HG02973 (cell line): ENCODE results near the gene PLCB2.

Experiments
- ATAC-seq: cut with Tn5 transposase; IDR thresholded peaks from one replicate; pipeline ENCODE4 v1.9.1; 2021; ENCODE audit warnings: moderate library complexity; ENCODE audit not compliant: unreplicated experiment

PLCB2 gene

GRCh38 chr15:40287968-40288367 lies 19.8 kb downstream of the PLCB2 start:
- ATAC-seq, result no peak

DNA sequence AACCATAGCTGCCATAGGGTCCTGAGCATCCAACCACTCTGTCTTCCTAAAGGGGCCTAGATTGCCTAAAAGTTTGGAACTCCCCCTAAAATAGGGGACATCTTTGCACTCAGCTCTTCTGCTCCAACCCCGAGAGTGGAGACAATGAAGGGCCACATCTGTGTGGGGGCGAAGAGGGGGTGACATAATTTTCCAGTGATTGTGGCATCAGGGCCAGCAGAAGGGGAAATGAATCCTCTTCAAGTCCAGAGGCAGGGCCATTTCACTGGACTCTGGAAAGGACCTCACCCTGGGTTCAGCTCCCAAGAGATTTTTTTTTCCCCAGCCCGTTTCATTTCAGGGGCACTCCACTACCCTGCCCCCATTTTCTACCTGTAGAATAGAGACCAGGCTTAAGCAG lies 20.2 kb downstream of the PLCB2 start:
- ATAC-seq, result no peak

DNA sequence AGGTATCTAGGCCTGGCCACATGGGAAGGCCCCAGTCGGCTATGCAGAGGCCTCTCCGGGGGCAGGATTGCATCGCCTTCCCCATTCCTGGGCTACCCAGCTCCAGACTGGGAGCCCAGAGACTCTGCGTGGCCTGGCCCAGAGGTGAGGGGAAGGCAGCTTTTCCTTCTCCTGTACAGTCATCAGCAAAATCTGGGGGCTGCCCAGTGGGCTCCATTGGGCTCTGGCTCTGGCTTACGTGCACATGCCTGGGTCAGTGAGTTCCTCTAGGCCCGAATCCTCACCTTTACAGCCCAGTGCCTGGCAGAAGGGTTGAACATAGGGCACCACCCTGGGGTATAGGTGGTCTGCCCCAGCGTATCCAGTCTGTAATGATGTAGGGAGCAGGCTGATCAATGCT lies 20.9 kb downstream of the PLCB2 start:
- ATAC-seq, result no peak

GRCh38 chr15:40286061-40286532 lies 21.6 kb downstream of the PLCB2 start:
- ATAC-seq, result no peak

- no peak for ATAC-seq
These were observed 22.2 kb downstream of the PLCB2 start for GRCh38 chr15:40285554-40286011.

DNA sequence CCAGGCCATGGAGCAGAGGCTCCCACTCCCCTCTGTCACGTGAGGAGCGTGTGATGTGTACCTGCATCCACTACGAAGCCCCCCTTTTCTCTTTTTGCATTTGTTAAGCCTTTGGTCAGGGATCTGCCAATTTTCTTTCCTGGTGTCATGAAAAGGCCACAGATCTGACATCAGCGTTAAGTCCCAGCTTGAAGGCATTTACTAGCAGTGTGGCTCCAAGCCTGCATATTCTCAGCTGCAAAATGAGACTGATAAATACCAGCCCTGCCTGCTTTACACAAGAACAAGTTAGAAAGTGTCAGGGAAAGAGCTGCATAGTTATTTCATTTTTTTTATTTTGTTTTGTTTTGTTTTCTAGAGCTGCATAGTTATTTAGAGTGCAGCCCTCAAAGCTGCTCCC lies 22.6 kb downstream of the PLCB2 start:
- no peak for ATAC-seq

- no peak for ATAC-seq
These were observed 24.0 kb downstream of the PLCB2 start for GRCh38 chr15:40283615-40284300.

DNA sequence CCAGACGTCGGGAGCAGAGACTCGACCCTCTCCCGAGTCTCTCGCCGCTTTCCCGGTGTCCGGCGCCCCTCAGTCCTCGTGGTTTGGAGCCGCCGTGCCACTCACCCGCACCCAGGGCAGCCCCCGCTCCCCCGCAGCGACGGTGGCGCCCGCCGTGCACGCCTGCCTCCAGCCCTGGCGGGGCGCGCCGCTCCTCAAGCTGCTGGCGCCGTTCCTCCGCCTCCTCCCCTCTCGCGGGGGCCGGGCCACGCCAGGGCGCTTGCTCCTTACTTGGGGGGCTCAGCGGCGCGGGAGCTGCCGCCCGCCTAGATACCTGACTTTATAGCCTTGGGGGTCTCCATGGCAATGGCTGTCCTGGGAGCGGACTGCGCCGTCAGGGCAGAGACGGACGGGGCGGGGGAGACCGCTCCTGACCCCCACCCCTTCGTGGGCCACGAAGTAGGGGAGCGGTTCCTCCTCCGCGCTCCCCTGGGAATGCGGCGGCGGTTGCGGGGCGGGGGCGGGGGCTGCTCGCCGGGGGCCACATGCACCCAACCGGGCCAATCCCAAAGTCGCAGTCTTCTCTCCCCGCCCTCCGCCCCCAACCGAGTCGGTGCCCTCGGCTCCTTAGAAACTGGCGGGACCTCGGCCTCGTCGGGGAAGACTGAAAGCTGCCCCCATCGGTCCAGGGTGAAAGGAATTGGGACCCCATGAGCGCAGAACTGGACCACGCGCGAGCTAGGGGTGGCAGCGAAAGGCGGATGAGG lies 24.7 kb downstream of the PLCB2 start, which contains the start of gene ANKRD63:
TSS of gene ANKRD63 (minus strand) at position 196 of the 746 bp plus-strand sequence. CDS start 478 bp downstream, outside the sequence.
- no peak for ATAC-seq

GRCh38 chr15:40282147-40282868 lies 25.4 kb downstream of the PLCB2 start:
- no peak for ATAC-seq

DNA sequence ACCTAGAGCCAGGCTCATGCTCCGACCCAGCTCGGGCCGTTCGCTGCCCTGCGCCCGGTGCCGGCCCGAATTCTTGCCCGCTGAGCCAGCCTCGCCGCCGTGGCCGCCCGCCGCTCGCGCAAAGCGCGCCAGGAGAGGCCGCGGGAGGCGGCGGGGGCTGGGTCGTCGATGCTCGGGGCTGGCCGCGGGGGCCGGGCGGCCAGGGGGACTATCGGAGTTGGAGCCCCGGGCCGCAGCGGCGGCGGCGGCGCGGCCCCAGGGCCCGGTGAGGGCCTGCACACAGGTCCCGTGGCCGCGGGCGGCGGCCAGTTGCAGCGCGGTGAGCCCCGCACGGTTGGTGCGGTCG lies 26.0 kb downstream of the PLCB2 start:
- ATAC-seq, result no peak

GRCh38 chr15:40281057-40281800 lies 26.5 kb downstream of the PLCB2 start:
- ATAC-seq, result no peak

DNA sequence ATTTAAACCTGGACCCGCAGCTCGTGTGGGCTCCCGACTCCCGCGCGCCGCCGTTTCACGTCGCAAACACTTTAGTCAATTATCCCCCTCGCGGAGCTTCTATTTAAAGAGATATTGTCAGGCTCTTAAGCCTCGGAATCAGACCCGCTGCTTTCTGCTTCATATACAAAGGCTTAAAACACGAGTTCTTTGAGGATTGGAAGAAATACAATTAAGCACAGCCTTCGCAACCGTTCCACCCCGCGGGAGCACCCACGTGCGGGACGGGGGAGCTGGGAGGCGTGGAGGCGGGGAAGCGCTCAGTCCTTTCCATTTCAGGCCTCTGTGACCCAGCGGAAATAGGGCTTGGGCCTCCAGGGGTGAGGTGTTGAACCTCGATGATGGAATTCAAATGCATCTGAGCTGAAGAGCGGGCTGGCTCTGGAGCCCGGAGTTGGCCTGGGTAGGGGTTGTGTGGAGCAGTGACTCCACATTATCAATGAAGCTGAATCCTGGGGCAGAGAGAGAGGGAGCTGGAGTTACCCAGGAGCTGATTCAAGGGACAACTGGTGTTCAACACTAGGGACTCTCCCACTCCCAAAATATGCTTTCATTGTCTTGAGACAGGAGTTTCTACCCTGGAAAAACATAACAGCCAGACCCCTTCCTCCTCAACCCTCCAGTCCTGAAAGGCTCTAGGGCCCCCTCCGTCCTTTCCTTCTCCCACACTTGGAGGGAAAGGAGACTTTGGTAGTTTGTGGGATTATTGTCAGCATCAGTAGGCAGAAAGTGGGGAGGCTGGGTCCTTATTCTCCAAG lies 27.3 kb downstream of the PLCB2 start:
- no peak for ATAC-seq

DNA sequence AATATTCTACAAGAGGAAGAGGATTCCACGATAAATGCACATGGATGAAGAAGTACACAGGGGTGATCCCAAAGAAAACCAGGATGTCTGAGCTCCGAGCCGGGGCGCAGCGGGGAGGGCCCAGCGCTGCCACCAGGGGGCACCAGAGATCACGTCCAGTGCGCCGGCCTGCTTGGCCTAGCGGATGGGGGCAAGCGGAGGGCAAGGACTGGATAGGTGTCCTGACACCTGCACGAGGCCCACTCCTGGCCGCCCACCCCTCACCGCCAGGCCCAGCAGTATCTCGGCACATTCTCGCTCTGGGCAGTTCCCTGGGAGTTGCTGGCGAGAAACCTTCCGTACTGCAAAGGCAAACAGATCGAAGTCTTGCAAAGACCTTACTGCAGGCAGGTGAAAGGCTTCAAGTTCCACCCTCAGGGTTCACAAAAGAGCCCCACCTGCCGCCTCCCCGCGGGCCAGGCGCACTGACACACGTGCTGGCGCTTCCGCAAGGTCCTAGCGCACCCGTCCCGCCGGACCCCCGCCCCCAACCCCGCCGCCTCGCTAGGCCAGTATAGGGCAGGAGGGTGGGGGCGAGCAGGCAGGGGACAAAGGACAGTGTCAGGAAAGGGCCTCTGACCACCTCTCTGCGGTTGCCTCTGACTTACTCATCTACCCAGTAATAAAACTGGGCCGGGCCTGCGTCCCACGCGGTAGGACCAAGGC lies 28.1 kb downstream of the PLCB2 start:
- ATAC-seq, result no peak

DNA sequence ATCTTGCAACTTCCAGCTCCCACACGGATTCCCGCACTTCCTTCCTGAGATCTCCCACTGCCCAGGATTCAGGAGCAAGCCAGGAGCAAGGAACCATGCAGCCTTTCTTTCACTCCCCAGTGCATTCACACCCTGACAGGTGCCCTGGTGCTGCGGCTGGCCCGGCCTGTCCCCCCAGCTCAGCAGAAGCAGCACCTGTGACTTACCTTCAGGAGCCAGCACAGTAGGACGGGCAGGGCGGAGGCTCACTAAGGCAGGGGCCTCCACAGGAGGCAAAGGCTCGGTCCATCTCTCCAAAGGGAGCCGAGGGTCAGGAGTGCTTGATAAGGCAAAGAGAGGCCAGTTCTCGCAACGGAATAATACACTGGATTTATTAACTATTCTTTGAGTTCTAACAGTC lies 29.7 kb downstream of the PLCB2 start:
- ATAC-seq, result no peak

DNA sequence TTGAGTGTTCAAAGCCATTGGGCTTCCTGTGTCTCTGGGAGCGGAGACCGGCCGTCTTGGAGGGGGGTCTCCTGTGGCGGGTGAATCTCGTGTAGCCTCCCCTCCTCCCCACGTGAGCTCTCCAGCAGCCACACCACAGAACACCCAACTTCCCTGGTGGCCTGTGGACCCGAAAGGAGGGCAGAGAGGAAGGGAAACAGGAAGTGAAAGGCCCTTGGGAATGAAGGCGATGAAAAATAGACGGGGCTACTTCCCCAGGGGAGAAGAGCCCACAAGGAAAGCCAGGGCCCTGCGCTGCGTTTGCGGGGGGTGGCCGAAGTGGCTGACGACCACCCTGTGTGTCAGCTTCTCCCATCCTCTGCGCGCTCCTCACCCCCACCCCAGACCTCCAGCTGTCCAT lies 30.3 kb downstream of the PLCB2 start:
- no peak for ATAC-seq

- ATAC-seq, result no peak
These were observed 30.8 kb downstream of the PLCB2 start for GRCh38 chr15:40276927-40277326.

DNA sequence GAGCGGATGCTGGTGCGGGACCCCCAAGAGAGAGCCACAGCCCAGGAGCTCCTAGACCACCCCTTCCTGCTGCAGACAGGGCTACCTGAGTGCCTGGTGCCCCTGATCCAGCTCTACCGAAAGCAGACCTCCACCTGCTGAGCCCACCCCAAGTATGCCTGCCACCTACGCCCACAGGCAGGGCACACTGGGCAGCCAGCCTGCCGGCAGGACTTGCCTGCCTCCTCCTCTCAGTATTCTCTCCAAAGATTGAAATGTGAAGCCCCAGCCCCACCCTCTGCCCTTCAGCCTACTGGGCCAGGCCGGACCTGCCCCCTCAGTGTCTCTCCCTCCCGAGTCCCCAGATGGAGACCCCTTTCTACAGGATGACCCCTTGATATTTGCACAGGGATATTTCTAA lies 31.8 kb downstream of the PLCB2 start:
- no peak for ATAC-seq

GRCh38 chr15:40275523-40275922 lies 32.2 kb downstream of the PLCB2 start:
- no peak for ATAC-seq
